HG02798 (cell line): ENCODE data around the gene RSF1.

ENCODE experiments used
- ATAC-seq: cut with Tn5 transposase; IDR thresholded peaks from one replicate; pipeline ENCODE4 v1.9.1; 2021; ENCODE audit warnings: mild to moderate bottlenecking; ENCODE audit not compliant: unreplicated experiment, poor library complexity

Gene RSF1

DNA sequence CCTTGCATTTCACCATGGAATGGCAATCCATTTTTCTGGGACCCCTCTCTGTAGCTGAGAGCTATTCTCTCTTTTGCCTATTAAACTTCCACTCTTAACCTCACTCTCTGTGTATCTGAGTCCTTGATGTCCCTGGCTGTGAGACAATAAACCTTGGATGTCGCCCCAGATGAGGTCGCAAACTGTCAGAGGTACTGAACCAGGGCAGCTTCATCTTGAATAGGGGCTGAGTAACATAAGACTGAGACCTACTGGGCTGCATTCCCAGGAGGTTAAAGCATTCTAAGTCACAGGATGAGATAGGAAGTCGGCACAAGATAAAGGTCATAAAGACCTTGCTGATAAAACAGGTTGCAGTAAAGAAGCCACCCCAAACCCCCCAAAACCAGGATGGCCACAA lies 68.0 kb downstream of the RSF1 start:
- no peak for ATAC-seq

DNA sequence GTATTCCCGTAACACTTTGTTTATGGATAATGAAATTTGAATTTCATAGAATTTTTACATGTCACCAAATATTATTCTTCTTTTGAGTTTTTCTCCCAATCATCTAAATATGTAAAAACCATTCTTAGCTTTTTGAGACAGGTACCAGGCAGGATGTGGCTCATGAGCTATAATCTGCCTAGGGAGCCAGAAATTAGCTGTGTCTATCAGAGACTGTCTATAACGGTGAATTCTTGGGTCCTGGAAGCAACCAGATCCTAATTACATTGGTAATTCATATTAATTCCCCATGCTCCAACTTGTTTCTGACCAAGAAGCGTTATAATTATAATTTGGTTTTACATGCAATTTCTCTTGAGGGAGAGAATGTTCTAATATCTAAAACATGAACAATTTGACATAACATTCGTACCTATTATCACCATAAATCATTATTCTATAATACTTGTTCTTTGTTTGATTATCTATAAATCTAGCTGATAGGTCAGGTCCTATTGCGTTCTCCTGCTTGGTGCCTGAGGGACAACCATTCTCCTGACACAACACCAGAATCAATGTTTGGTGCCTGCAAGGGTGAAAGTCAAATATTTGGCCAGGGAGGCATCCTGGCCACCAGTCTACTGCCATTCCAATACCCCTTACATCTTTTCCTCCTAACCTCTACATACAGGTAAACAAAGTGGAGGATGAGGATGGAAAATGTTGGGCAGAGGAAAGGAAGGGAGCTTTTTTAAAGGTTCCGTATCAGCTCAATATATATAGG lies 69.9 kb downstream of the RSF1 start:
- no peak for ATAC-seq

DNA sequence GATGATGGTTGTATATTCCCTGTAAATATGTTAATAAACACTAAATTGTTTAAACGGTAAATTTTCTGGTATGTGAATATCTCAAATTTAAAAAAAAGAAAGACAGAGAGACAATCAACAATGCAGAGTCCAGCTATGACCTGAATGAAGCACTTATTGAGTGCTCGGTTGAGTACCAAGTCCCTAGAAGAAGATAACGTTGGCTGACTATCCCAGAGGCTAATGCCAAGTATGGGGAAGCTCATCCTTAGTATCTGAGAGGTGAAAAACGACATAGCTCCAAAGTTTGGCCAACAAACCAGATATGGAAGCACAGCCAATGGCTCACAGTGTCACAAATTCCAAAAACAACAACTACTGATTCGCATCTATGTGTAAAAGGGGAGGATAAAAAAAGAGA lies 71.3 kb downstream of the RSF1 start:
- no peak for ATAC-seq

DNA sequence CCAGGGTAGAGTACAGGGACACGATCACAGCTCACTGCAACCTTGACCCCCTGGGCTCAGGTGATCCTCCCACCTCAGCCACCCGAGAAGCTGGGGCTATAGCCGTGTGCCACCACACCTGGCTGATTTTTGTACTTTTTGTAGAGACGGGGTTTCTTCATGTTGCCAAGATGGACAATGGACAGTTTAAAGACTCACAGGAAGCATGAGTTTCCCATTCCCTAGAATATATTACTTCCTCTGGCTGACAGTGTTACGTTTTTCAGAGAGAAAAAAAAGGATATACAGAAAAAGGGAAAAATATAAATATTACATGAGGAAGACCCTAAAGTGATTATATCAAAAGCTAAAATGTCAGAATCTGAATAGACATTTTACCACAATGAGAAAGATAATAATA lies 72.3 kb downstream of the RSF1 start:
- no peak for ATAC-seq

DNA sequence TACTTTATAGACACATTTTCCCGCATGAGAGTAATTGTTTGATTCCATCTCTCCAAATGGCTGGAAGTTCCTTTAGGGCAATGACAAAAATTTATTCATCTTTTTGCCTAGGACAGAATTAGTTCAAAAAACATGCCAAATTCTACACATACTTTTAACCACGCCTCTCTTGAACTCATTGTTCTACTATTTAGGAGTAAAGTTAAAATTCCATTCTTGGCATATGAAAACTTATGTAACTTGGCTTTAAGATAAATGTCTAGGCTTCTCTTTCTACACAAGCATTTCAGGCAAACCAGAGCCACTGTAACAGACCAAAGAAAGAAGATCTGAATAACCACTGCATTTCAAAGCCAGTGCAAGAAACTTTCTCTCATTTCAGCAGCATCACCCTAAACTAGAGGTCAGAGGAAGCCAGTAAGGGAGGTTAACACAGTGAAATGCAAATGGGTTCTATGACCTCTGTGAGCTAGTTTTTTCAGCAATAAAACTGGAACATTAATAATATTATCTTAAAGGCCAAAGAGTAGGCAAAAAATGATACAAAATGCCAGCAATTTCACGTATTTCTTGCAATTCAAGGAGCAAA lies 73.0 kb downstream of the RSF1 start:
- ATAC-seq, result no peak

DNA sequence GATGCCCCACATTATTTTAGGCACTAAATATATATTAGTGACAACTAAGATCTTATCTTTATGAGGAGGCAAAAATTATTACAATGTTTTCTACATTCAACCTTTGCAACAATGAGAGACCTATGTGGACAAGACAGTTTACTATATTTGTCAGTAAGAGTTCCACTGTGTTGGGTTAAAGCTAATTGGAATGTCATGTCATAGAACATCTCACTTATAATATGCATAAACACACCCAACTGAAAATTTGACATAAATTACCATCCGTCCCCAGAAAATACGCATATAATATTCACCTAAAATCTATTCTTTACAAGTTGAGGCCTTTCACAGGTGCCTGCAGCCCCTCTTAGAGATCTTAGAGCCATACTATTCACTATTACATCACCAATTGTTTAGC lies 84.0 kb downstream of the RSF1 start:
- no peak for ATAC-seq

DNA sequence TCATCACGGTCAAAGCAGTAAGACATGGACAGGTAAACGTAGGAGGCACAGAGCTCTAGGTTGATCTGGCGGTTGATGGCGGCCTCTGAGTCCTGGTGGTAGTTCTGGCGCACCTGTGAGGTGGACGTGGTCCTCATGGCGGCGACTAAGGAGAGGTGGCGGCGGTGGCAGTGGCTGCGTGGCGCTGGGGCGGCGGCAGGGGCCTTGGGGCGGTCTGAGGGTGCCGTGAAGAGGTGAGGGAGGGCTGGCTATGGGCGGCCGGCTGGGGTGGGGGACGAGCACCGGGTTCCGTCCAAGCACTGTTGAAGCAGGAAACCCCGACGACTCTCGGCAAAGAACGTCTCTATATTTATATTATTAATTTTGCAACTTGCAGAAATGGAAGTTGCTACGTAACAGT lies 85.6 kb downstream of the RSF1 start:
- no peak for ATAC-seq

DNA sequence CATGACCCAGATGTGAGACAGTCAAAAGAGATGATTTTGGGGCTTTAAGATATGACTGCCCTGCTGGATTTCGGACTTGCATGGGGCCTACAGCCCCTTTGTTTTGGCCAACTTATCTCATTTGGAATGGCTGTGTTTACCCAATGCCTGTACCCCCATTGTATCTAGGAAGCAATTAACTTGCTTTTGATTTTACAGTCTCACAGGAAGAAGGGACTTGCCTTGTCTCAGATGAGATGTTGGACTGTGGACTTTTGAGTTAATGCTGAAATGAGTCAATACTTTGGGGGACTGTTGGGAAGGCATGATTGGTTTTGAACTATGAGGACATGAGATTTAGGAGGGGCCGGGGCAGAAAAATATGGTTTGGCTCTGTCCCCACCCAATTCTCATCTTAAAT lies 88.4 kb downstream of the RSF1 start:
- ATAC-seq, result no peak

DNA sequence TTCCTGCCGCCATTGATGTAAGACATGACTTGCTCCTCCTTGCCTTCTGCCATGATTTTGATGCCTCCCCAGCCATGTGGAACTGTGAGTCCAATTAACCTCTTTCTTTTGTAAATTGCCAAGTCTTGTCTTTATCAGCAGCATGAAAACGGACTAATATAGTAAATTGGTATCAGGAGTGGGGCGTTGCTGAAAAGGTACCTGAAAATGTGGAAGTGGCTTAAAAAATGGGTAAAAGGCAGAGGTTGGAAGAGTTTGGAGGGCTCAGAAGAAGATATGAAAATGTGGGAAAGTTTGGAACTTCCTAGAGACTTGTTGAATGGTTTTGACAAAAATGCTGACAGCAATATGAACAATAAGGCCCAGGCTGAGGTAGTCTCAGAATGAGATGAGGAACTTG lies 89.7 kb downstream of the RSF1 start:
- ATAC-seq, result no peak

DNA sequence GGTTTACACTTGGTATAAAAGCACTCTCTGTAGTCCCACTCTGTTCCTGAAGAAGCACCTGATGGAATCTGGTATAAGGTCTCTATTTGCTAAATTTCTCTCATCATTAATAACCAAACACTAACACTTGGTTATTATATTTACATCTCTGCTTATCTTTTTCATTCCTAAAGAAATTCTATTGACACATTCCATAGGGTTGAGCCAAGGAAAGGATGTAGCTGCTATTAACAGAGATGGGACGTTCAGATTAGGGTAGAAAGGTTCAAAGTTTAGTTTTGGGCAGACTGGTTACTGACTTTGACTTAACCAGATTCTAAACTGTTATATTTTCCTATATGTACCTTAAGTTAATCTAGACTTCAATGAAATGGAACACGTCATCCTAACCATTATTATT lies 91.5 kb downstream of the RSF1 start:
- ATAC-seq, result no peak

DNA sequence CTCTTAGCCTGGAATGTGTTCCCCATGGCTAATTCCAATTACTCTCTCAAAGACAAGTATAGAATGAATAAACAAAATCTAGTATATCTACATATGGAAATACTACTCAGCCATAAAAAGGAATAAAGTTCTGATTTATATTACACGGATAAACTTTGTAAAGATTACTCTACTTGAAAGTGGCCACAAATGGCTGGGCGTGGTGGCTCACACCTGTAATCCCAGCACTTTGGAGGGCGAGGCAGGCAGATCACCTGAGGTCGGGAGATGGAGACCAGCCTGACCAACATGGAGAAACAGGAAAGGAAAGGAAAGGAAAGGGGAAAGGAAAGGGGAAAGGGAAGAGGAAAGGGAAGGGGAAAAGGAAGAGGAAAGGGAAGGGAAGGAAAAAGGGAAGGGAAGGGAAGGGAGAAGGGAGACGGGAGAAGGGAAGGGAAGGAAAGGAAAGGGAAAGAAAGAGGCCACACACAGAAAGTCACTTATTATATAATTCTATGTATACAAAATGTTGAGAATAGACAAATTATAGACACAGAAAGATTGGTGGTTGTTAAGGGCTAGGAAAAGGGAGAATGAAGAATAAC lies 92.2 kb downstream of the RSF1 start:
- no peak for ATAC-seq

DNA sequence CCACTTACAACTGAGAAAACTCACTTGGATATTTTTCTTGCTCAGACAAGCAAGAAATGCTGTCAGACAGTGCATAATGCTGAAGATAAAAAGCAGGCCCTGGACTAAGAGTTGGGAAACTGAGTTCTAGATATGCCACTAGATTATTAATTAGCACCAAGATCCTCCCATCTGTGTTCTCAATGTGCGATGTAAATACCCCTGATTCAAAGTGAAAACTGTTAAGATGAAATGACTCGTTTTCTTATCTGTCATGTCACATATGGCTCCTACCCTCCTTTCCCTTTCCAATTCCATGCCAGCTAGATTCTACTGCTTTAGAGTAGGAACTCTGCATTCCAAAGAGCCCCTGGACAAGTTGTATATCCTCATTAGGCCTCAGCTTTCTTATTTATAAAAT lies 94.0 kb downstream of the RSF1 start:
- no peak for ATAC-seq

DNA sequence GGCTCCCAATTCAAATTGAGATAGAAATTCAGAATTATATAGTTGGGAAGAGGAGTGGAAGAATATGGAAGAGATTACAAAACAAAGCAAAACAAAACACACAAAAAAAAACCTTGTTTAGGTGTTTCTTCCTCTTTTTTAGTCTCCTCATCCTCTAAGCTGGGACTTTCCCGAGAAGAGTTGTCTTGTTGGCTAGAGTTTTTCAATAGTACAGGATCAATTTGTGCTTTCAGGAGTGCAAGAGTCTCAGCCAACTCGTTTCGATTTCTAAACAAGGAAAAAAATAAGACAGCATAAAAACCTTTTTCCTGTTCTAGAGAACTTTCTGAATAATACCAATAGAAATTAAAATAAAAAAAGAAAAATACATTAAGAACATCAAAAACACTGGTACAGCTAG lies 95.1 kb downstream of the RSF1 start:
- ATAC-seq, result peak; percentile 61

DNA sequence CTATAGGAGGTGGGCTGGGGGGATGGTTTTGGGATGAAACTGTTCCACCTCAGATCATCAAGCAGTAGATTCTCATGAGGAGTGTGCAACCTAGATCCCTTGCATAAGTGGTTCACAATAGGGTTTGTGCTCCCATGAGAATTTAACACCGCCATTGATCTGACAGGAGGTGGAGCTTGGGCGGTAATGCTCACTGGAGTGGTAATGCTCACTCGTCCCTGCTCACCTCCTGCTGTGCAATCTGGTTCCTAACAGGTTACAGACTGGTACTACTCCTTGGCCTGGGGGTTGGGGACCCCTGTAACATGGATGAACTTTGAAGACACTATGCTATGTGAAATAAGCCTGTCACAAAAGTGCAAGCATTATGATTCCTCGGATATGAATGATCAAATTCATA lies 95.9 kb downstream of the RSF1 start:
- ATAC-seq, result no peak

DNA sequence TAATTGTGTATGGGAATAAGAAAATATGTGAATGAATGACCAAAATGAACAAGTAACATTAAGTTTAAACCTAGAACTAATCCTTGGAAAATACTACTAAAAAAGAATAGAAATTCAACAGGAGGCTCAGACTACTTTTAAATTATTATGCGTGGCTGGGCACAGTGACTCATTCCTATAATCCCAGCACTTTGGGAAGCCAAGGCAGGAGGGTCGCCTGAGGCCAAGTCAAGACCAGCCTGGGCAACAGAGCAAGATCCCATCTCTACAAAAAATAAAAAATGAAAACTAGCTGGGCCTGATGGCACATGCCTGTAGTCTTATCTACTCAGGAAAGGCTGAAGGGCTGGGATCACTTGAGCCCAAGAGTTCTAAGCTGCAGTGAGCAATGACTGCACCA lies 97.5 kb downstream of the RSF1 start:
- no peak for ATAC-seq

DNA sequence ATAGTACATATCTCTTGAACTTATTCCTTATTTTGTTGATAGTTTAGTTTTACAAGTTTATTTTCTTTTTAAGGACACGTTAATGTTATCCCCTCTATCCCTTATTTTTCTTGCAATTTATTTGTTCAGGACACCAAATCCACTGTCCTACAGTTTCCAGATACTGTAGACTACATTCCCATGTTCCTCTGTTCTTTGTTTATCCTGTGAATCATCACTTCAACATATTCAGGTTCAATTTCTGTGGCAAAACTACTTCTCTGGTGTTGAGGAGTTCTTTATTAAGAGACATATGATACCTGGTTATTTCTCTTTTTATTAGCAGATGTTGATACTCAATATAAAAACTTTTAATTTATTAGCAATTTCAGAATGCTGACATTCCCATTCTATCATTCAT lies 110.2 kb downstream of the RSF1 start:
- no peak for ATAC-seq

DNA sequence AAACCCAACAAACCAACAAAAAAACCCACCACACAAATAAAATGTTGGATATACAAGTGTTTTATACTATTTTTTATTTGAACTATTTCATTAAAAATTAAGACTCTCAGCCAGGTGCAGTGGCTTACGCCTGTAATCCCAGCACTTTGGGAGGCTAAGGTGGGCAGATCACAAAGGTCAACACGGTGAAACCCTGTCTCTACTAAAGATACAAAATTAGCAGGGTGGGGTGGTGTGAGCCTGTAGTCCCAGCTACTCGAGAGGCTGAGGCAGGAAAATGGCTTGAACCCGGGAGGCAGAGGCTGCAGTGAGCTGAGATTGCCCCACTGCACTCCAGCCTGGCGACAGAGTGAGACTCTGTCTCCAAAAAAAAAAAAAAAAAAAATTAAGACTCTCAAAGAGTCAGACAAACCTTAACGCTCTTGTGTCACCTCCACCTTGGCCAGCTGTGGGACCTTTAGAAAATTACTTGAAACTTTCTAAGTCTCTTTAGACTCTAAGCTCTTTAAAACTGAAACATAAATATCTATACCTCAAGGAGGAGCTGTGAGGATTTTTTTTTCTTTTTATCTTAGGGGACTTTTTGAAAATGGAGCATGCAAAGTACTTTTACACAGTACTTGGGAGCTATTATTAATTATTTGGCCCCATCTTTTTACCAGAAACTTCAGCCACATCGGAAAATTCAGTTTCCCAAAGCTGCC lies 114.5 kb downstream of the RSF1 start:
- ATAC-seq, result no peak

DNA sequence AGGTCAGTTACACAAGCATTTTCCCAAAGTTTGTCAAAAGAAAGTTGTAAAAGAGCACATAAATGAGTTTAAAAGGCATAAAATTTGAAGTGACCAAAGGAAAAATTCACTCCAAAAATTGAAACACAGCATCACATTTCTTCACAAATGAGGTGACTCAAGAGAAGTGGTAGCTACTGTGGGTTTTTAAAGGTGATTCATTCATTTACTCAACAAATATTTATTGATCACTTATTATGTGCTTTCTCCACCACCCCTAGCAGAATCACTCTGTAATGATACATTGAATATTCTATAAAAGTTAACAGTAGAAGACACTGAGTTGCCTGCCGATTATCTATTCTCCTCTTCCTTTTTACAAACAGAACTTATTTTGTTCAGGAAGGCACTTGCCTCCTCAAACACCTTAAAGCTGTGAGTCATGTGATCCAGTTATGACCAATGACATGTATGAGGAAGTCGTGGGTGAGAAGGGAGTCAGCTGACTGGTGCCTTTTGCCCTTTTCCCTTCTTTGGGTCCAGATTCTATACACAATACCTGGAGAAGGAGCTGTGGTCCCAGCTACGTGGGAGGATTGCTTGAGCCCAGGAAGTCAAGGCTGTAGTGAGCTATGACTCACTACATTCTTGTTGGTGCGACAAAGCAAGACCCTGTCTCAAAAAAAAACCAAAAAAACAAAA lies 115.2 kb downstream of the RSF1 start:
- ATAC-seq, result no peak

DNA sequence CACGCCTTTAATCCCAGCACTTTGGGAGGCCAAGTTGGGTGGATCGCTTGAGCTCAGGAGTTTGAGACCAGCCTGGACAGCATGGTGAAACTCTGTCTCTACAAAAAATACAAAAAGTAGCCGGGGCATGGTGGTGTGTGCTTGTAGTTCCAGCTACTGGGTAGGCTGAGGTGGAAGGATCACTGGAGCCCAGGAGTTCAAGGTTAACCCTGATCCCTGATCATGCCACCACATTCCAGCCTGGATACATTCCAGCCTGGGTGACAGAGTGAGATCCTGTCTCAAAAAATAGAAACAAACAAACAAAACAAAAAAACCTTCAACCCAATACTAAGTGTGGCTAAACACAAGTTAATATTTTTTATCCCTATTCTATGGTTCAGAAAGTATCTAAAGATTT lies 116.5 kb downstream of the RSF1 start:
- no peak for ATAC-seq

DNA sequence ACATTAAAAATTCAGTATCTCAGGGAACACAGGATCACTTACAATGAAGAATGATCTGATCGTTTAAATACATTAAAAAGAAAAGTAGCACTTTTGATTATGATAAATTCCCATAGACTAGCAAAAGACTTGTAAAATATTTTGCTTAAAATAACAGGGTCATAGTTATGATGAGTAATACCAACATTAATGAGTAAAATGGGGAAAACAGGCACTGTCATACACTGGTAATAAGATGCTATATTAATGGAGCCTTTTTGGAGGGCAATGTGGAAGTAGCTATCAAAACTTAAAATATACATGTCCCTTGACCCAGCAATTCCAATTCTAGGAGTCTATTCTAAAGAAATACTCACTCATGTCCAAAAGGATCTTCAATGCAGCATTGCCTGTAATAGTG lies 121.1 kb downstream of the RSF1 start:
- ATAC-seq, result no peak

DNA sequence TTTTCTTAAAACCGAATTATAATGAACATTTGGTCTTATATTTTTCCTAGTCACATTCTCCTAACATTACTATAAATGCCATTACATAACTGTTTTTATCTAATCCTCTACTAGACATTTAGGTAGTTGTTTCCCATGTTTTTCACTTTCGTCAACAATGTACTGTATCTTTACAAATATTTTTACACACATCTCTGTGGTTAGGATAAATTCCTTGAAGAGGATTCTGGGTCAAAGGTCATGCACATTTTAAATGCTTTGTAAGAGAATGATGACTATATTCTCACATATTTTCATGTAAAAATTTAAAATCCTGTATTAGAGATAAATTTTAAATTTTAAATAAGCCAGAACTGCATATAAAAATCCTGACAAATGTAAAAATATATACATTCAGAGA lies 121.6 kb downstream of the RSF1 start:
- no peak for ATAC-seq
